KOPT-K1 (cell line): ENCODE results near the gene HIF1AN.
A peak's percentile ranks its signal among the peaks of the same experiment; 100 is the strongest.
"Not testable (repeated sequence)": the region's sequence is repeated elsewhere in the genome, so short reads cannot be mapped to it uniquely, and the experiment has no call there.

Experiments used
- H3K27ac ChIP-seq: fragments of 200-600 bp; sonication (generic); 2 replicates; pipeline ENCODE4 v1.5.1; 2016; ENCODE audit warnings: antibody characterized with exemption, mild to moderate bottlenecking, low read depth, low read length; ENCODE audit not compliant: poor library complexity, severe bottlenecking
- H3K36me3 ChIP-seq: fragments of 200-600 bp; sonication (generic); 2 replicates; pipeline ENCODE4 v1.5.1; 2017; ENCODE audit warnings: antibody characterized with exemption, mild to moderate bottlenecking, low read length, moderate library complexity; ENCODE audit not compliant: insufficient read depth
- H3K9me3 ChIP-seq: fragments of 200-600 bp; sonication (generic); 2 replicates; pipeline ENCODE4 v1.5.1; 2017; ENCODE audit warnings: antibody characterized with exemption, low read length, mild to moderate bottlenecking; ENCODE audit not compliant: insufficient read depth, poor library complexity, severe bottlenecking

HIF1AN gene

GRCh38 chr10:100568912-100569311 lies 33.2 kb downstream of the HIF1AN start:
- no peaks in the 10 kb centered on the region for H3K36me3 ChIP-seq
- H3K27ac ChIP-seq: no peak overlapping the region
- H3K9me3 ChIP-seq: no peaks in the 10 kb centered on the region

GRCh38 chr10:100569687-100570481 lies 34.1 kb downstream of the HIF1AN start:
- Histone ChIP-seq H3K36me3 (no peaks in the 10 kb centered on the region), H3K9me3 (no peaks in the 10 kb centered on the region), H3K27ac (peak overlapping the region; percentile 51)

GRCh38 chr10:100570506-100570905 lies 34.8 kb downstream of the HIF1AN start:
- Histone ChIP-seq H3K36me3 (no peaks in the 10 kb centered on the region), H3K27ac (peak overlapping the region; percentile 51), H3K9me3 (no peaks in the 10 kb centered on the region)

GRCh38 chr10:100571084-100571856 lies 35.5 kb downstream of the HIF1AN start:
- Histone ChIP-seq H3K36me3 (no peaks in the 10 kb centered on the region), H3K9me3 (no peaks in the 10 kb centered on the region), H3K27ac (no peak overlapping the region)

- not testable (repeated sequence) for H3K27ac ChIP-seq, H3K9me3 ChIP-seq, H3K36me3 ChIP-seq
Measured at GRCh38 chr10:100575146-100575545, 39.4 kb downstream of the HIF1AN start.

GRCh38 chr10:100575585-100576281 lies 40.0 kb downstream of the HIF1AN start:
- Histone ChIP-seq H3K36me3 (no peaks in the 10 kb centered on the region), H3K9me3 (no peaks in the 10 kb centered on the region), H3K27ac (no peak overlapping the region)

- H3K9me3 ChIP-seq: no peaks in the 10 kb centered on the region
Measured at GRCh38 chr10:100576282-100576635, 40.5 kb downstream of the HIF1AN start.

GRCh38 chr10:100579261-100580090 lies 43.7 kb downstream of the HIF1AN start:
- Histone ChIP-seq H3K27ac (no peak overlapping the region), H3K9me3 (no peaks in the 10 kb centered on the region), H3K36me3 (no peaks in the 10 kb centered on the region)

More at GRCh38 chr10:100576282-100576635, 40.5 kb downstream of the HIF1AN start:
- Histone ChIP-seq H3K36me3 (no peaks in the 10 kb centered on the region), H3K27ac (no peak overlapping the region)

GRCh38 chr10:100586959-100587358 lies 51.2 kb downstream of the HIF1AN start:
- Histone ChIP-seq H3K36me3 (no peaks in the 10 kb centered on the region), H3K9me3 (peaks cover 28% of the 10 kb centered on the region), H3K27ac (no peak overlapping the region)

- Histone ChIP-seq H3K36me3 (no peaks in the 10 kb centered on the region), H3K27ac (no peak overlapping the region), H3K9me3 (peaks cover 1% of the 10 kb centered on the region)
Measured at GRCh38 chr10:100598166-100598565, 62.4 kb downstream of the HIF1AN start.

- Histone ChIP-seq H3K9me3 (peaks cover 14% of the 10 kb centered on the region), H3K36me3 (no peaks in the 10 kb centered on the region), H3K27ac (no peak overlapping the region)
Measured at GRCh38 chr10:100600218-100600617, 64.5 kb downstream of the HIF1AN start.

- peaks cover 26% of the 10 kb centered on the region for H3K9me3 ChIP-seq
- H3K27ac ChIP-seq: no peak overlapping the region
- H3K36me3 ChIP-seq: no peaks in the 10 kb centered on the region
Measured at GRCh38 chr10:100607439-100607838, 71.7 kb downstream of the HIF1AN start.
